Germinal center (tissue), 1 donor: ENCODE results near the gene SLC6A6.

ENCODE experiments used
- DNase-seq: peaks from one replicate; pipeline ENCODE4 v3.0.0; 2012; ENCODE audit warnings: mixed read lengths, low spot score

SLC6A6 gene

DNA sequence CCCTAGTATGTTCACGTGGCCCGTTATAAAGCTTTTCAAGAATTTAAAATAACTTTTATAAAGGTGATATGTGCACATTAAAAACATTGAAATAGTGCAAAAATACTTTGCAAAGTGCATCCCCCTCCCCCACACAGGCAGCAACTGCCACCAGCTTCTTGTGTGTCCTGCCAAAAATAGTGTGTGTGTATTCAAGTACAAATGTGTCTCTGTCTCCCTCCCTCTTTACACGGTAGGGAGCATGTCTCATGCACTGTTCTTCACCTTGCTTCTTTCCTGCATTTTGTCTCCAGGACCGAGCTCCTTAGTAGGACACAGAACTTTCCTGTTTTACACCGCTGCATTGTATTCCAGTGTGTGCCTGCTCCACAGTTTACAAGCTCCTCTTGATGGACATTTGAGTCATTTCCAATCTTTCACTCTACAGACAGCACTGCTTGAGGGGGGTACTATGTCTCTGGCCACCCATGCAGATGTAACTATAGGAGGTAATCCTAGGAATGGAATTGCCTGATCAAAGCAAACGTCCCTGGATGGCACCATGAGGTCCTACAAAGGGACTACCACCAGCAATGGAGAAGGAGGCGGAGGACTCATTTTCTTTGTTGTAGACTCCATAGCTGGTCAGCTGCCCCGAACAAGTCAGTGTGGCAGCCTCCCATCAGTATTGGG lies 52.4 kb downstream of the SLC6A6 start:
- DNase-seq: no peak

DNA sequence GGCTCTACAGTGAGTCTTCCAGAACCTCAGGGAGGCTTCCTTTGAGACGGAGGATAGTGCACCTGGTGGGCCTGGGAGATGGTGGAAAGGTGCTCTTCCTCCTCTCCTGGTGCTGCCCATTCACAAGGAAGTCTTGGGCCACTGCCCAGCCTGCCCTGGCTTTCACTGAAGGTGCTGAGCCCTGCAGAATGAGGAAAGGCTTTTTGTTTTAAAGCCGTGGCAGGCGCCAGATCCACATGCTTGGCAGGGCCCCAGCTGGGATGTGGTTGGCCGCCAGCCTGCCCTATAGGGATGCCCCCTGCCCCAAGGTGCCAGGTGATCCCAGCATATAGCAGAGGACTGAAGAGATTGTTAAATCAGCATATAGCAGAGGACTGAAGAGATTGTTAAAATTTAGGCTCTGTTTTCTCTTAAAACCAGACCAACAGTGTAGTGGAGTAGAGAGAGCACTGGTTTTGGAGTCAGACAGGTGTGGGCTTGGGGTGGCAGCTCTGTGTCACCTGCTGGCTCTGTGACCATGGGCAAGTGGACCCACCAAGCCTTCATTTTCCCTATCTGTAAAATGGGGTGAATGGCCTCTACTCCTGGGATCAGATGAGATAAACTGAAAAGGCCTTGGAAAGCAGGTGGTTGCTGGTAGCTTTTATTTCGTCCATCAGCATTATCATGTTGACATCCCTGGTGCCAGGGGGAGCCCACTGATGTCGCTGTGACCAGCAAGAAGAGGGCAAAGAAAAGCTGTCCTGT lies 53.3 kb downstream of the SLC6A6 start:
- no peak for DNase-seq

DNA sequence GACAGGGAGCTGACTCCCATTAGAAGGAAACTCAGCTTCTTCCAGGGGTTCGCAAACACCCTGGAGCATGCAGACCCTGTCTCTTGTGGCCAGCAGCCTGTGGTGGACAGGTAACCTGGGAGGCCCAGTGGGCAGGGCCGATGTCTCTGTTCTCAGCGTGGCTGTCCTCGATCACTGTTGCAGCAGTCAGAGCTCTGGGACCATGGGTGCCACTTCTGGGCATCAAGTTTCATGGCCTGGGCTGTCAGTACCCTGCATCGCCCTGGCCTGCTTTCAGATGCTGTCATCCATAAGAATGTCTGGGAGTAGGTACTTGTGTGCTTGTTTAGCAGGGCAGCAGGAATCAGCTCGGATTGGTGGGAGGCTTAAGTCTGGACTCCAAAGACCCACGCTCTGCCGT lies 54.4 kb downstream of the SLC6A6 start:
- no peak for DNase-seq

DNA sequence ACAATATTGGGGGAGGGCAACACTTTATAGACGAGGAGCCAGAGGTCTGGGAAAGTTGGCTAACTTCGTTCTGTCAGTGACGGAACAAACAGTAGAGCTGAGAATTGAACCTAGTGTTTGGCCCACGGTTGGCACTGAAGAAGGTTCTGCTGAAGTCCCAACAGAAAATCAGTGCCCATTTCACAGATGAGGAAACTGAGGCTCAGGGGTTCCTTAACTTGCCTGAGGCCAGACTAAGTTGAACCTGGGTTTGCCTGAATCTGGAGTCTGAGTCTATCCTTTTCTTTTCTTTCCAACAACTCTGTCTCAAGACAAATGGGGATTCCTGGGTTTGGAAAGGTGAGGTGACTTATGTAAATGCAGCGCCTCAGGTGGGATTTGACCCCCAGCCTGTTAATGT lies 55.1 kb downstream of the SLC6A6 start:
- DNase-seq: no peak

DNA sequence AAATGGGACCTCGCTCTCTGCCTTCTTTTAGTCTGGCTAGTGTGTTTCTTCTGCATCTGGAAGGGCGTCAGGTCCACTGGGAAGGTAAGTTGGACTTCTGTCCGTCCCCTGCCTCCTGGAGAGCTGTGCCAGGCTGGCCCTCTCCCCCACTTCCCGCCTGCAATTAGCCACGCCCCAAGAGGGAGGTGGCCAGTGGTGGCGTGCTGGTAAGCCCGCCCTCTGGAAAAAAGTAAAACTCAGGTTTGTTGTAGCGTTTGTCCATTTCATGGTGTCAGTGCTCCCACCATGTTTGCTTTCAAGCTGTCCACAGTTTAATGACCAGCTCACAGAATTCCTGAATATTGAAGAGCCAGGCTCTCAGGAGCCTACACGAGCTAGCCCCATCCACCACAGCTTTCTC lies 55.6 kb downstream of the SLC6A6 start:
- no peak for DNase-seq

DNA sequence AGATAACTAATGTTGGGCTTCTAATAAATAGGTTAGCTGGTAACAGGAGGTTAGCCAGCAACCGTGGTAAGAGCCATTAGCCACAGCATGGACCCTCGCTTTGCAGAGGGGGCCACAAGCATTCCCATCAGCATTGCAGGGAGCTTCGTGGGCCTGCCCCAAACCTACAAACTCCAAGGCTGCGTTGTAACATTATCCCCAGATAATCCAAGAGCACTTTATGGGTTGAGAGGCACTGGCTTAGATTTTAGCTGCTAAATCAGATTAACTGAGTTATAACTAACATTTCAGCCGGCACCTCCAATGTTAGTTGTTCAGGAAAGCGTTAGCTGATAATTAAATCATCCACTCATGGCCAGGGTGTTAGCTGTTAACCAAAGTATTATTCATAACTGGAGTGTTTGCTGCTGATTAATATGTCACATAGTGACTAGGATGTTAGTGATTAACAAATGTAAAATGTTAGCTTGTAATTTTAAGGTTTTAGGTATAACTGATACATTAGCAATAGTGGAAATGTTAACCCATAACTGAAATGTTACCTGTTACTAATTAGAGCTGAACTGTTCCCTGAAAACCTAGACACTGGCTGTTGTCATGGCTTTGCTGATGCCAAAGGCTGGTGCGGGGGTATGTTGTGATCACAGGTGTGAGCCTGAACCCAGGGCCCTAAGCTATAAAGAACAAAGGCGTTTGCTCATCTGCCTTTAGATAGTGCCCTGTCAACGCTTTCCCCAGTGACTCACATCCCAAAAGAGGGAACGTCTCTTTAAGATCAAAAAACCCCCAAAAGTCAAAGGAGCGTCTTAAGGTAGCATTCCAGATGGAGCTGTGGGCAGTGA lies 56.2 kb downstream of the SLC6A6 start:
- DNase-seq: no peak

DNA sequence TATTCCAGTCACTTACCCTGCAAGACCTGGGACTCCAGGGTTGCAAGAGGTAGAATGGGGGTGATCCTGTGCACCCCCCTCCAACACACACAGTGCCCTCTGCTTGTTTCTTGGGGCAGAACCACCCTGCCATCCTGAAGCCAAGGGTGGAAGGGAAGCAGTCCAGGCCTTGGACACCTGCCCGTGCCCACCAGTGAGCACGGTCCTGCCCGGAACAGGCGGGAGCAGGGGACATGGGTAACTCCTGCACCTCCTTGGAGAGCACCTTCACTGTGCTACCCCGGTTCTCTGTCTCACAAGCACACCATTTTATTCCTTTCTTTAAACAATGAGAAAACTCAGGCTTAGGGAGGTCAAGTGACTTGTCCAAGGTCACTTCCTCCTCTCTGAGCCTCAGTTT lies 57.0 kb downstream of the SLC6A6 start:
- DNase-seq: no peak

DNA sequence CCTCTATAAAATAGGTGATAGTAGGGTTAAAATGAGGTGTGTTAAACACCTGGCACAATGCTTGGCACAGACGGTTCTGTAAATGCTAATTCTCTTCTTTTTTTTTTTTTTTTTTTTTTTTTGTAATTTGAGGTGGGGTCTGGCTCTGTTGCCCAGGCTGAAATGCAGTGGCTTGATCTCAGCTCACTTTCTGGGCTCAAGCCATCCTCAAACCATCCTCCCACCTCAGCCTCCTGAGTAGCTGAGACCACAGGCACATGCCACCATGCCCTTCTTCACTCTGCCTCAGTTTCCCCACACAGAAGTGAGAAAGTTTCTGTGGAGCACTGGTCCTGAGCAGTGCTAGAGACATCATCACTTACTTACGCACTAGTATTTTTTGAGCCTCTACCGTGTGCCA lies 57.4 kb downstream of the SLC6A6 start:
- DNase-seq: no peak

DNA sequence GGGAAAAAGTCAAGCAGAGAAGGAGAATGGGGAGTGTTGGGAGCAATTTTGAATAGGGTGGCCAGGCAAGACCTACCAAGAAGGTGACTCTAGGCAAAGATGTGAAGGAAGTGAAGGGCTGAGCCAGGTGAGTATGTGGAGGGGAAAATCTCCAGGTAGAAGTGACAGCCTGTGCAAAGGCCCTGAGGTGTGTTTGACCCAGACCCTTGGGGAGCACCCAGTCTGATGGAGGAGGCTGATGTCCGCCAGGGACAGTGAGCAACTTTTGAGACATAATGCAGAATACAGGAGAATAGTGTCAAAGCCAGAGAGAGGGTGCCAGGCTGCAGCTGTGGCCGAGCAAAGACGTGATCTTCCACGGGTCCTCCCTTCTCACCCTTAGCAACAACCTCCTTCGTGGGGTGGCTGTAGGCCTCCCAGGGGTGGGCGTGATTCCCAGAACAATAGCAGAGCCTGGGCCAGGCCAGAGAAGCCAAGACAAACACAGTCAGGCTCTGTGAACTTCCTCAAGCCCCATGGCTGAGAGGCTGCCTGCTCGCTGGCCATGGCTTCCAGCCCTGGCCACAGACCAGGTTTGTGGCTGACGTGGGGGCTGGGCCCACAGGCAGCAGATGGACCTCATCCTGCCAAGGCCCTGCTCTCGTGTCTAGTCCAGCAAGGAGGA lies 58.1 kb downstream of the SLC6A6 start:
- DNase-seq: no peak

DNA sequence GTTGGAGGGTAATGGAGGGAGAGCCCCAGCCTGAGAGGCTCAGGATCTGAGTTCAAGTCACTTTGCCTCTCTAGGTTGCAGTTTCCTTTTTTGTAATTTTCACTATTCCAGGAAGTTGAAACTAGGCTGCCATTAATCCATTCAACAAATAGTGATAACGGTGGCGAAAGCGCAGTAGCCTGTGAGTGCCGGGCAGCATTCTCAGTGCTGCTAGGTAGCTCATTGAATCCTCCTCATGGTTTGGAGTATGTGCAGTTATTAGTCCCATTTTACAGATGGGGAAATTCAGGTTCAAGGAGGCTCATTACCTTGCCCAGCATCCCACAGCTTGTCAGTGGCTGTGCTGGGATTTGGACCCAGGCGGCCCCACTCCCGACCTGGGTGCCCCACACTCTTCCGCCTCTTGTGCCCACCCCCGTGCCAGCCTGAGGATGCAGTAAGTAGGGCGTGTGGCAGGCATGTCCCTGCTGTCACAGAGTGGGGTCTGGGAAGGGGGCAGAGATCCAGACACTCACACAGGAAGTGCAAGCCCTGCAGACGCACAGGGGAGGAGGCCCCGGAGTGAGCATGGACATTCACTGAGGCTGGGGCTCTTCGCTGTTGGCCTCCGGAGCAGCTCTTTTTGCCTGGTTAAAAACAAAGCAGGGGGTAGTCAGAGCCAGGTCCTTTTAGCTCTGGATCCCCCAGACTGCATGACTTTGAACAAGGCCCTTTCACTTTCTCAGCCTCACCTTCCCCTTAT lies 58.8 kb downstream of the SLC6A6 start:
- no peak for DNase-seq

DNA sequence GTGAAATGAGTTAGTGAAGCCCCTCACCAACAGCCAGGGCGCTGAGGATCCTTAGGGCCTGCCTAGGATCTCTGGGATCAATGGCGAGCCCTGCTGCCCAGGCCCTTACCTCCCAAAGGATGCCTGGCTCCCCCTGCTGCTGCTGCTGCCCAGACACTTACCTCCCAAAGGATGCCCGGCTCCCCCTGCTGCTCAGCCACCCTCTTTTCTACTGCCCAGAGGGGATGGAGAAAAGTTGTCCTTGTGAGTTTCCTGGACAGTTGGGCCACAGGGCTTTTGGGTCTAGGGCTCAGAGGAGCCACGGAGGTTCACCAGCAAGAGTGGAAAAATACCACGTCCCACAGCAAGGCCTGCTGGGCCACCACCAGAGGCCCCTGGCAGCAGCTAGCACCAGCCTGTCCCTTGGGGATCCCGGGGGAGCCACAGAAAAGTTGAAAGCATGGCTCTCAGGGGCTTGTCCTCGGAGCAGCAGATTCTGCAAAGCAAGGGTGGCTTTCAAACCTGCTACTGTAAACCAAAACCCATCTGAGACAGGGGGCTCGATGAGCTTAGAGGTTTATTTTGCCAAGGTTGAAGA lies 59.4 kb downstream of the SLC6A6 start:
- DNase-seq: no peak

DNA sequence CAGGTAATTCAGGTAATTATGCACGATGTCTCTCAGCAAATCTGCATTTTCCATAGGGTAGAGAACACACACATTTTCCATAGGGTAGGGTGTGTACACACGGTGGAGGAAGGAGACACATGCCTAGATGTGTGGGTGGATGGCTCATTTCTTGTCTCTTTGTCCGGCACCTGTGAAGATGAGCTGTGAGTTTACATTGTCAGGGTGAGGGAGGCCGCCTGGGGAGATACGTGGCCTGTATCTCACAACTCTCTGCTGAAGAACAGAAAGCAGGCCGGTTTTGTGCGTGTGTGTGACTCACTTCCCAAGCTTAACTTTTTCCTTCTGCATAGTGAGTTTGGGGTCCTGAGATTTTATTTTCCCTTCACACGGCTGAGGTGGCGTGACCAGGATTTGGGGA lies 60.3 kb downstream of the SLC6A6 start:
- no peak for DNase-seq

DNA sequence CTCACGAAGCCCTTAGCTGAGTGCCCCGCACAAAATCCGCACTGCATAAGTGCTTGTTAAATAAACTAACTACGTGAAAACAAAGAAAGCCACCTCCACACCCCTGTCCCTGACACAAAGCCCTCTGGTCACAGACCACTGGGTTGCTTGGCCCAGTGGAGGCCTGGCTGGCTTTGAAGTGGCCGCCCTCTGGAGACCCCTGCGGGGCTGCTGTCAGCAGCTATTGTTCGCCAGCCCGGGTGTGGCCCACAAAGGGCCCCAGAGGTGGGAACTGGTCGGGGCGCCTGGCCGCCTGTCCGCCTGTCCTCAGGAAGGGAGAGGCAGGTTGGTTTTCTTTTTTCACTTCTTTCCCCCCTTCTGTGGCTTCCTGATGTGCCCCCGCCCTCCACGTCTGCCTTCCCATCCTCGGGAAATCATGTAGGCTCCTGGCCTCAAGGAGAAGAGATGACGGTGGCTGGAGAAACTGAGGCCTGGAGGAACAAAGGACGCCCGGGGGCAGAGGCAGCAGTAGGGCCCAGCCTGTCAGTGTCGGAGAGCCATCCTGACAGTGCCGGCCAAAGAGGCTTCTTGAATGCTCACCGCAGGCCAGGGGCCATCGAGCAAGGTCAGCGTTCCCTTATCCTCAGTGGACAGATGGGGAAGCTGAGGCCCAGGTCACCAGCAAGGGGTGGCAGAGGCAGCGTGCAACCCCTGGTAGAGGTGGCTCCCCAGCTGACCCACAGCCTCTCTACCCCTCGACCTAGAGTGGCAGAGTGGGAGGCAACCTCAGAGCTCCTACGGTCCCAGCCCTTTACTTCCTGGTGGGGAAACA lies 61.1 kb downstream of the SLC6A6 start:
- DNase-seq: no peak

DNA sequence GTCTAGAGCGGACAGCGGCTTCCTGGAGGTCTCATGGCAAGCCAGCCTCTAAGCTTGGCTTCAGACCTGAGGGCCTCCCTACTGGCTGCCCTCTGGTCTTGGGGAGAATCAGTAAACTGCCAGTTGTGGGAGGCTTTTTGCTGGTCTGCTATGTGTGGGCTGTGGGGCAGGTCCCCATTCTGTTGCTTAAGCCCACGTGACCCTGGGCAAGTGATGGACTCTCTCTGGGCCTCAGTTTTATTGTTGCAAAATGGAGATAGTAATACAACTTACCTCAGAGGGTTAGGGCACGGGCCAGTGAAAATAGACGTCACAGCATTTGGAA lies 61.7 kb downstream of the SLC6A6 start:
- no peak for DNase-seq

DNA sequence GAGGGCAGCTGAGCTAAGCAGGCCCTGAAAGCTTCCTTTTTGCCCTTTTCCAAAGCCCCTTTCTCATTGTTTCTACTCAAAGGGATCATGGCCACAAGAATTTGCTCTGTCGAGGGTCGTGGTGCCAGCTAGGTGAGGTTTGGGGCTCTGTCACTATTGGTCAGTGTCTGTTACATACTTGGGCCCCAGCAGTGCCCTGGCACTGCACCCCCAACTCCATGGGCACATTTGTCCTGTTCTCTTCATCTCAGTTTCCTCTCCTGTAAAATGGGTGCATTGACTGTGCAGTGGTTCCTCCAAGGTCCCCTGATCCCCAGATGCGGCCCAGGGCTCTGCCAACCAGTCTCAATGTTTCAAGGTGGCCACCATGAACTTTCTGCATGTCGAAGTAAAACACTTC lies 62.1 kb downstream of the SLC6A6 start:
- no peak for DNase-seq

DNA sequence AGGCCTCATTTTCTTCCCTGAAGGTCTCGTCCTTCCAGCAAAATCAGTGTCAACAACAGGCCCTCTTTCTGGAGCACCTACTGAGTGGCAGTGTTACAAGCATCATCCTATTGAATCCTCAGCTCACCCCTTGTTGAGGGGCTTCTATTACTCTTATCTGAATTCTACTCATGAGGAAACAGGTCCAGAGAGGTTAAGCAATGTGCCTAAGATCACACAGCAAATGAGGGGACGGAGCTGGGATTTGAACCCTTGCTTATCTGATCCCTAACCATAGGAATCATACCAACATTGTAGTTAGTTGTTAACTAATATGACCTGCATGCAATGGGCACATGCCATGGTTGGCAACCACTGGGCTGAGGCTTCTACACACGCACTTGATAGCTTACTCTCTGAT lies 63.0 kb downstream of the SLC6A6 start:
- DNase-seq: no peak

DNA sequence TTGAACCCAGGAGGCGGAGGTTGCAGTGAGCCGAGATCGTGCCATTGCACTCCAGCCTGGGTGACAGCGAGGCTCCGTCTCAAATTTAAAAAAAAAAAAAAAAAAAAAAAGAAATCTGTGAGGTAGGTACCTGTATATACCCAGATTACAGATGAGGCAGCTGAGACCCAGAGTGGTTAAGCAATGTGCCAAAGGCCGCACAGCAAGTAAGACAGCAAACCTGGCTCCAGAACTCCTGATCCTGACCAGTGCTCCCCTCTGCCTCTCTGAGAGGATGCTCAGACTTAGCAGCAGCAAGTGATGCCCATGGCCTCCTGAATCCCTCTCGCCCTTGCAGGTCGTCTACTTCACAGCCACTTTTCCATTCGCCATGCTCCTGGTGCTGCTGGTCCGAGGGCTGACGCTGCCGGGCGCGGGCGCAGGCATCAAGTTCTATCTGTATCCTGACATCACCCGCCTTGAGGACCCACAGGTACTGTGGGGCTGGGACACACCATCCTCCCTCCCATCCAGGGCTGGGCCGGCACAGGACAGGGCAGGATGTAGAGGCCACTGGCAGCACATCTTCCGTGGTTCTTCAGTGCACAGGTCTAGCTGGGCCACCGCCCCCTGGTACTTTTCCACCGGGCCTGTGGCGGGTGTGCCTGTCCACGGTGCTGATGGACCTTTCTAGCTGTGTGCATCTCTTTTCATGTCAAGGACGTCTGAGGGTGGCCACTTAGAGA lies 63.9 kb downstream of the SLC6A6 start:
- DNase-seq: no peak

DNA sequence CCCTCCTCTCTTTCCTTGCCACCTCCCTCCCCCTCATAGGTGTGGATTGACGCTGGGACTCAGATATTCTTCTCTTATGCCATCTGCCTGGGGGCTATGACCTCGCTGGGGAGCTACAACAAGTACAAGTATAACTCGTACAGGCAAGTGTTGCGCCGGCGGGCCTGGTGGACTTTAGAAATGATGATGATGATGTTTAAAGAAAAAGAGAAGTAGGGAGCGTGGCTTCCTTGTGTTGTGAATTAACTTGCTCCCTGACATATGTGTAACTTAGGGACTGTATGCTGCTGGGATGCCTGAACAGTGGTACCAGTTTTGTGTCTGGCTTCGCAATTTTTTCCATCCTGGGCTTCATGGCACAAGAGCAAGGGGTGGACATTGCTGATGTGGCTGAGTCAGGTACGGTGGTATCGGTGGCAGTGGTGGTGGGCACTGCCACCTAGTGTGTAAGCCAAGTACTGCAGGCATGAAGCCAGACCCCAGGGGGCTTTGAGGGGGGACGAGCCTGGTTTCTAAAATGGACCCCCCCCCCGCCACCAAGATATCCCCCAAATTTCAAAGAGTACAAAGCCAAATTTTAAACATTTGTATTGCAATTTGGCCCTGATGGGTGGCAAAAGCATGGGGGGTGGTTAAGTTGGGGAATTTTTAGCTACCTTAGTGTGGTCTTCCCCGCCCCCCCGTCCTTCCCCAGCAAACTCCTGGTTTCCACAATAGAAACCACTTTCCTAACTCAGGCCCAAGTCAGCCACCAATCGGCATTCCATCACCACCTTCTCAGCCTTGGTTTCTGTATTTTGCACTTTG lies 65.6 kb downstream of the SLC6A6 start:
- DNase-seq: peak; percentile 84

DNA sequence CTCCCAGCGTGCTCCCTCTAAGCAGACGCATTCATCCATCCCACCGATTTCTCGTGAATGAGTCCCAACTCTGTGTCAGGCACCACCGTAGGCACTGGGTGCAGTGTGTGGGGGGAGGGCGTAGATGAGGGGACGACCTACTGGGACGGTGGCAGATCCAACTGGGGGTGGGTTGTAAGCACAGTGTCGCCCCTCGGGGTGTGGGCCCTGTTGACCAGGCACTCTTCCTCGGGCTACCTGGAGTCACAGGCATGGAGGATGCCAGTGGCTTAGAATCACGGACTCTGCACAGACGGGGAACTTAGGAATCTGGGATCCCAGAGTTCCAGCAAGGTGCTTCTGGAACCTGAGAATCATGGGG lies 66.2 kb downstream of the SLC6A6 start:
- no peak for DNase-seq
